ENCODE measurements around the gene FSCN2.

FSCN2 gene

GRCh38 chr17:81542431-81543338 is 14.5 kb downstream of the FSCN2 start:
- DNase-seq = no peak

GRCh38 chr17:81543339-81543675 is 15.1 kb downstream of the FSCN2 start:
- no peak for DNase-seq

- no peak for DNase-seq
Measured at GRCh38 chr17:81543756-81544155, 15.6 kb downstream of the FSCN2 start.

DNA sequence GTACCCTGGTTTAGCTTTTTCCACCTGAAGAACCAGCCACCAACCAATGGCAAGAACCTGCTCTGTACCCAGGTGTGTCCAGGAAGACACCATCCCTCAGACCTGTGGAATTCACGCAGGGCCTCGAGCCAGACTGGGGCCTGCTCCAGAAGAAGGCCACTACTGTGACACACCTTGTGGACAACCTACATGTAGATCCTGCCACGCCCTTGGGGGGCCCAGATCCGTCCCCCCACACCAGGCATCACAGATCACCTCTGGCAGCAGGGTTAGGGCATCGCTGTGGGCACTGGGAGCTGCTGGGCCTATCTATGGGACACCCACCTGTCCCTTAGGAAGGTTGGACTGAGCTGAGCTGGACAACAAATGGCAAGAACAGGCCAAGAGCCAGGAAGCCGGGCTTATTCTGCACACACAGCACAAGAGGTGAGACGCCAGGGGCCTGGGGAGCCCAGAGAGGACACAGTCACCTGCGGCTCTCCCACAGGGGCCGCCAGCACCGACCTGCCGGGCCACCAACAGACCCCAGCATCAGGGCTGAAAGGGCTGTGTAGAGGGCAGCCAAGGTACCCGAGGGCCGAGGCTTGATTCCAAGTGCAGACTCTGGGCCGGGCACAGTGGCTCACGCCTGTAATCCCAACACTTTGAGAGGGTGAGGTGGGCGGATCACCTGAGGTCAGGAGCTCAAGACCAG is 16.3 kb downstream of the FSCN2 start:
- no peak for DNase-seq

- no peak for DNase-seq
Measured at GRCh38 chr17:81545160-81545949, 17.2 kb downstream of the FSCN2 start.

- no peak for DNase-seq
Measured at GRCh38 chr17:81546906-81547613, 18.9 kb downstream of the FSCN2 start.

DNA sequence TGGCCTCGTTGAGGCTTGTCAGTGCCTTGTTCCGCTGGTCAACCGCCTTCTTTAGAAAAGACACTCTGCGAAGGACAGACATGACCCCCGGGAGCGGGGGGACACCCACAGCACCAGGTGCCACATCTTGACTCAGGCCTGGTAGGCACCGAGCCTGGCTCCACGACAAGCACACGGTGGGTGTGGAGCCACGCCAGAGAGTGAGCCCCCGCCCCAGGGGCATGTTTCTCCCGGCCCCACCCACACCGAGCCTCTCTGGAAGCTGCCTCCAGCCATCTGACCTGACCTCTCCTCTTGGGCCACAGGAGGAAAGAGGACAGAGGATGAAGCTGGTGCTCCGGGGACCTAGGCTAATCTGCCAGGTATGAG is 19.4 kb downstream of the FSCN2 start:
- no peak for DNase-seq

DNA sequence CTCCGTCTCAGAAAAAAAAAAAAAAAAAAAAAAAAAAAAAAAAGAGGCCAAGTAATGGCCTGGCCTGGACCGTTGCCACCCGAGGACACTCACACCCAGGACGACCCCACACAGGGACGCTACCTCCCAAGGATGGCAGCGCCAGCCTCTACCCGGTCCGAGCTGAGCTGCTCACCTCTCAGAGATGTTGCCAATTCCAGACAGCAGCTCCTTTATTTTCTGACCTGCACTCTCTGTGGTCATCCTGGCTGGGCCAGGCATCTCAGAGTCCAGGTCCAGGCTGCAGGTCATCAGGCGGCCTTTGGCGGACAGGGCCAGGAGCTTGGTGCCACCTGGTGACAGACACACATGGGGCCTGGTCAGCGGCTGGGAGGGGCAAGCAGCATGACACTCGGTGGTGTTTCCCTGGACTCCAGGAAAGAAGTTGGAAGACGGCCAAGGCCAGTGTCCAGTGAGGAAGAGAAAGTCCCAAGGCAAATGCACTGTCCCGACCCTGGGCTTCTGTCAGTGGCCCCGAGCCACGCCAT is 20.9 kb downstream of the FSCN2 start:
- no peak for DNase-seq

GRCh38 chr17:81549826-81550225 is 21.6 kb downstream of the FSCN2 start:
- DNase-seq = no peak

DNA sequence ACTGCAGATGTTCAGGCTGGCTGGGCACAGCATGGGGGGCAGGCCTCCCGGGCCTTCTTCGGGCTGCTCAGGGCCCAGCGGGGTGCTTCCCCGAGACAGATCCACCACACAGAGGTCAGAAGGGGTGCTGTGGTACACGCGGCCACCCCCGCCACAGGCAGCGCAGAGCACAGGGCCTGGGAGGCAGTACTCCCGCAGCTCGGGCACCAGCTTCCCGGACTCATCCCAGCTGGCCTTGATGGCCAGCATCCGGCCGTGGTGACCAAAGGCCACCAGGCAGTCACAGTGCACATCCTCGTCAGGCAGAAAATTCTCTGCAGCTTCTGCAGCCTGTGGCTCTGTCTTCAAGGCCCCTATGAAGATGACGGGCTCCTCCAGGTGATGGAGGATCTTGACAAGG is 22.1 kb downstream of the FSCN2 start:
- no peak for DNase-seq

GRCh38 chr17:81550830-81551457 is 22.8 kb downstream of the FSCN2 start:
- DNase-seq = no peak

GRCh38 chr17:81551458-81552243 is 23.5 kb downstream of the FSCN2 start:
- DNase-seq = peak in 1 of 2 donors; percentile 12

GRCh38 chr17:81552244-81553017 is 24.3 kb downstream of the FSCN2 start, which contains the start of gene FAAP100:
FAAP100 (minus strand) TSS chr17:81552353; CDS start chr17:81552330, 23 bp downstream.
- peak; percentile 72 to 86 for DNase-seq

- DNase-seq = peak; percentile 67 to 81
Measured at GRCh38 chr17:81553018-81553615, 24.9 kb downstream of the FSCN2 start.

- no peak for DNase-seq
Measured at GRCh38 chr17:81553616-81554181, 25.5 kb downstream of the FSCN2 start.

DNA sequence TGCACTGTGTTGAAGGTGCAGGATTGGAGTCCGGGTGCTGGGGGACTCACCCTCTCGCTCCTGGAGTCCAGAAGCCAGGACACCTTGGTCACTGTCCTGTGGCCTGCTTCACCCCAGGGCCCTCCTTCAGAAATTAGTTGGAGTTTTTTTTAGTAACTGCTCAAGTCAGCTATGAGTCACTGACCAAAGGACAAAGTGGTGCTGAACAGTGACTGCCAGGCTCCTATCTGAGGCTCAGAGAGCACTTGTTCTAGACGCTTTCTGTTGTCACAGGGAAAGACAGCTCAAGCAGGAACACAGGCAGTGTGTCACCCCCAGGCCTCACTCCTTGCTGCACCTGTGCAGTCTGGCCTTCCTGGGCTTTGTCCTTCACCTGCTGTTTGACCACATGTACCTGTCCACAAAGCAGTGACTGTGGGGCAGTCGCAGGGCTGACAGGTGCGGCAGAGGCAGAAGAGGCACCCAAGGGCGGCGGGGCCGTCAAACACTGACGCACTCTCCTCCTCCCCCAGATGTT is 28.1 kb downstream of the FSCN2 start:
- no peak for DNase-seq

DNA sequence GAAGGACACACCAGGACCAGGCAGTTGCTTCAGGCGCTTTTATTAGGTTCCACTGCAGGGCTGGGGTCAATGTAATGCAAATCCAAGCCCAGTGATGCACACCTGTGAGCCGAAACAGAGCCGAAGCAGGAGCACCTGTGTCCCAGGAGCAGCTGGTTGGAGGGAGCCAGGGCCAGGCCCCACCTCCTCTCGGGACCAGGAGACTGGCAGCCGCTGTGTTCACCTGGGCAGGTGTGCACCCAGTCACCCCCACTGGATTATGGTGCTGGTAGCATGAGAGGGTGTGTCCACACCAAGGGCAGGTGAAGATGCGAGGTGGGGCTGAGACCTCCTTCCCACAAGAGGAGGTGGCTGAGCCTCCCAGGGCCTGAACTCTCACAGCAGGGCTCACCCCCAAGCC is 28.7 kb downstream of the FSCN2 start:
- DNase-seq = no peak

DNA sequence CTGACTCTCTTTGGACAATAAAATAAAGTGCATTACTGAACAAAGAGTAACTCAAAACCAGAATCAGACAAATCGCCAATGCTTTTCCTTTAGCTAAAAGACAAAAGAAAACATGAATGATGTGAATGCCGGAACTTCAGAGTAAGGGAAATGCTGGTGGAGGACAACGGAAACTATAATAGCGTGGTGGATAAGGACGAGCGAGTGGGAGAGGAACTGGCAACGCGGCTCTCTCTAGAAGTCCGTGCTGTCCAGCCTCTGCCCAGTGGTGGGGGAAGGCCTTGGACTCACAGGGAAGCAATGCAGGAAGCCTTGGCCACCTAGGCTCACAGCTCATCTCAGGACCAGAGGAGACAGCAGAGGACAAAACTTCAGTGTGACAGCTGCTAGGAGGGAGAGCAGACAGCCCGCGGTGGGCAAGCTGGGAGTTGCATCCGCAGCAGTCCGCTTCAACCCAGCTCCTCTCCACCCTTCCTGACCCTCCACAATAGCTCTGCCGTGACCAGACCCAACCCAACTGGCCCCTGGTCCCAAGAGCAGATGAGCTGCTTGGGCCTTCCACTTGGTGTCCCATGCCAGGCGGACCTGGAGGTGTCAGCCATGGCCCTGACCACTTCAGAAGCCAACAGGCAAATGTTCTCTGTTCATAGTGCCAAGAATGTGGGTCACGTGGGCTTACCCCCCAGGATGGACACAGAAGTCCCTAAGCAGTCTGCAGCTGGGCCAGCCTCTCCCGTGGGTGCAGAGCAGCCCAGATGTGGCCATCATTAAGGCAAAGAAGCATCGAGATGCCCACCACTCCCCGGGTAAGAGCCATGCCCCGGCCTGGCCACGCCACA is 29.3 kb downstream of the FSCN2 start:
- no peak for DNase-seq

Measured in CD4-positive, alpha-beta T cell treated with Interferon alpha-2 for 1 hour (primary cell).